Measurements from ENCODE around the gene MRPL24. TPM values are rescaled to one million over a fixed set of nuclear protein-coding genes. Genes with fewer than 3 reads are reported as not detected.

MRPL24 gene
- total and polyA plus RNA-seq, 2 of the 13 experiments (the other 11 are each of a cell fraction or from before 2014, with no cell fraction given) = 38.1 to 42.9 TPM

GRCh38 chr1:156751757-156752481 lies 11.0 kb upstream of the MRPL24 start (continued):
- no peak for TF ChIP-seq MLXIP (CRISPR knock-in tag; IDR thresholded peaks at IDR 0.05; ENCODE audit: borderline replicate concordance)
- no peak for TF ChIP-seq ZNF644 (CRISPR knock-in tag; IDR thresholded peaks at IDR 0.05; ENCODE audit: low read depth)
- TF ChIP-seq, protein P1, sequence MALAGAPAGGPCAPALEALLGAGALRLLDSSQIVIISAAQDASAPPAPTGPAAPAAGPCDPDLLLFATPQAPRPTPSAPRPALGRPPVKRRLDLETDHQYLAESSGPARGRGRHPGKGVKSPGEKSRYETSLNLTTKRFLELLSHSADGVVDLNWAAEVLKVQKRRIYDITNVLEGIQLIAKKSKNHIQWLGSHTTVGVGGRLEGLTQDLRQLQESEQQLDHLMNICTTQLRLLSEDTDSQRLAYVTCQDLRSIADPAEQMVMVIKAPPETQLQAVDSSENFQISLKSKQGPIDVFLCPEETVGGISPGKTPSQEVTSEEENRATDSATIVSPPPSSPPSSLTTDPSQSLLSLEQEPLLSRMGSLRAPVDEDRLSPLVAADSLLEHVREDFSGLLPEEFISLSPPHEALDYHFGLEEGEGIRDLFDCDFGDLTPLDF (CRISPR knock-in tag; IDR thresholded peaks at IDR 0.05) = peak; percentile 69; the same call in 1 of the 2 replicates
- no peak for TF ChIP-seq ZNF670 (CRISPR knock-in tag; IDR thresholded peaks at IDR 0.05; ENCODE audit: borderline replicate concordance)
- TF ChIP-seq ZNF747 (CRISPR knock-in tag; IDR thresholded peaks at IDR 0.05; ENCODE audit: borderline replicate concordance) = no peak
- TF ChIP-seq, protein P2, sequence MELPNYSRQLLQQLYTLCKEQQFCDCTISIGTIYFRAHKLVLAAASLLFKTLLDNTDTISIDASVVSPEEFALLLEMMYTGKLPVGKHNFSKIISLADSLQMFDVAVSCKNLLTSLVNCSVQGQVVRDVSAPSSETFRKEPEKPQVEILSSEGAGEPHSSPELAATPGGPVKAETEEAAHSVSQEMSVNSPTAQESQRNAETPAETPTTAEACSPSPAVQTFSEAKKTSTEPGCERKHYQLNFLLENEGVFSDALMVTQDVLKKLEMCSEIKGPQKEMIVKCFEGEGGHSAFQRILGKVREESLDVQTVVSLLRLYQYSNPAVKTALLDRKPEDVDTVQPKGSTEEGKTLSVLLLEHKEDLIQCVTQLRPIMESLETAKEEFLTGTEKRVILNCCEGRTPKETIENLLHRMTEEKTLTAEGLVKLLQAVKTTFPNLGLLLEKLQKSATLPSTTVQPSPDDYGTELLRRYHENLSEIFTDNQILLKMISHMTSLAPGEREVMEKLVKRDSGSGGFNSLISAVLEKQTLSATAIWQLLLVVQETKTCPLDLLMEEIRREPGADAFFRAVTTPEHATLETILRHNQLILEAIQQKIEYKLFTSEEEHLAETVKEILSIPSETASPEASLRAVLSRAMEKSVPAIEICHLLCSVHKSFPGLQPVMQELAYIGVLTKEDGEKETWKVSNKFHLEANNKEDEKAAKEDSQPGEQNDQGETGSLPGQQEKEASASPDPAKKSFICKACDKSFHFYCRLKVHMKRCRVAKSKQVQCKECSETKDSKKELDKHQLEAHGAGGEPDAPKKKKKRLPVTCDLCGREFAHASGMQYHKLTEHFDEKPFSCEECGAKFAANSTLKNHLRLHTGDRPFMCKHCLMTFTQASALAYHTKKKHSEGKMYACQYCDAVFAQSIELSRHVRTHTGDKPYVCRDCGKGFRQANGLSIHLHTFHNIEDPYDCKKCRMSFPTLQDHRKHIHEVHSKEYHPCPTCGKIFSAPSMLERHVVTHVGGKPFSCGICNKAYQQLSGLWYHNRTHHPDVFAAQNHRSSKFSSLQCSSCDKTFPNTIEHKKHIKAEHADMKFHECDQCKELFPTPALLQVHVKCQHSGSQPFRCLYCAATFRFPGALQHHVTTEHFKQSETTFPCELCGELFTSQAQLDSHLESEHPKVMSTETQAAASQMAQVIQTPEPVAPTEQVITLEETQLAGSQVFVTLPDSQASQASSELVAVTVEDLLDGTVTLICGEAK (IDR thresholded peaks at IDR 0.05) = no peak
- TF ChIP-seq, protein P2 (CRISPR knock-in tag; IDR thresholded peaks at IDR 0.05) = peak; percentile 42; the same call in 1 of the 2 replicates
- no peak for TF ChIP-seq HMGA1 (CRISPR knock-in tag; conservative IDR thresholded peaks at IDR 0.05)
- TF ChIP-seq RARG (CRISPR knock-in tag; IDR thresholded peaks at IDR 0.05; ENCODE audit: low read depth) = no peak
- peak; percentile 74; the same call in 1 of the 2 replicates for TF ChIP-seq YEATS2 (CRISPR knock-in tag; IDR thresholded peaks at IDR 0.05; ENCODE audit: borderline replicate concordance)
- no peak for TF ChIP-seq SIX1 (CRISPR knock-in tag; IDR thresholded peaks at IDR 0.05; ENCODE audit: borderline replicate concordance)
- TF ChIP-seq ZNF33A (CRISPR knock-in tag; IDR thresholded peaks at IDR 0.05; ENCODE audit: borderline replicate concordance) = no peak
- TF ChIP-seq ZNF160 (CRISPR knock-in tag; IDR thresholded peaks at IDR 0.05) = no peak; the same call in 1 of the 2 replicates
- no peak for TF ChIP-seq ZNF530 (CRISPR knock-in tag; IDR thresholded peaks at IDR 0.05; ENCODE audit: low read depth)
- no peak for TF ChIP-seq NFE2L2 (IDR thresholded peaks at IDR 0.05; ENCODE audit: low read length)
- TF ChIP-seq AGO2 (optimal IDR thresholded peaks at IDR 0.05; ENCODE audit: low read depth, low read length) = peak; percentile 61
- TF ChIP-seq ZNF225 (CRISPR knock-in tag; IDR thresholded peaks at IDR 0.05) = no peak

Data from HepG2 (cell line).